SU-DHL-6 (cell line): ENCODE results near the gene AKAP6.

Experiments
- H2AFZ ChIP-seq: fragments of 200-600 bp; sonication (generic); 2 replicates; pipeline ENCODE4 v1.6.1; 2014; ENCODE audit warnings: low read depth, mild to moderate bottlenecking, moderate library complexity, mixed read lengths, antibody characterized with exemption, low read length; ENCODE audit not compliant: severe bottlenecking
- H3F3A ChIP-seq: fragments of 200-600 bp; shearing (Covaris generic); 2 replicates; pipeline ENCODE4 v1.6.0; 2016; ENCODE audit warnings: antibody characterized with exemption, mild to moderate bottlenecking; ENCODE audit not compliant: insufficient read depth
- H3K27ac ChIP-seq: fragments of 200-600 bp; sonication (generic); 2 replicates; pipeline ENCODE4 v1.5.1; 2016; ENCODE audit warnings: low read depth, mild to moderate bottlenecking, low read length, moderate library complexity, mixed read lengths
- H3K27me3 ChIP-seq: fragments of 200-600 bp; sonication (generic), shearing (Covaris generic); 2 replicates; pipeline ENCODE4 v1.6.0; 2014; ENCODE audit warnings: mild to moderate bottlenecking, low read length
- H3K36me3 ChIP-seq: fragments of 200-600 bp; sonication (generic); 2 replicates; pipeline ENCODE4 v1.6.1; 2014; ENCODE audit warnings: mild to moderate bottlenecking, low read length, mixed read lengths
- H3K4me2 ChIP-seq: fragments of 300-600, 200-600 bp; shearing (Covaris generic), sonication (generic); 2 replicates; pipeline ENCODE4 v1.6.0; 2014; ENCODE audit warnings: low read length, low read depth, mild to moderate bottlenecking; ENCODE audit not compliant: poor library complexity, severe bottlenecking
- H3K4me3 ChIP-seq: fragments of 200-600 bp; sonication (generic); 2 replicates; pipeline ENCODE4 v1.5.1; 2014; ENCODE audit warnings: antibody characterized with exemption, low read length, mild to moderate bottlenecking, mixed read lengths; ENCODE audit not compliant: insufficient read depth, poor library complexity, severe bottlenecking
- H3K79me2 ChIP-seq: fragments of 200-600 bp; sonication (generic); 2 replicates; pipeline ENCODE4 v1.6.1; 2014; ENCODE audit warnings: mild to moderate bottlenecking, low read length, moderate library complexity; ENCODE audit not compliant: insufficient read depth
- H3K9ac ChIP-seq: fragments of 200-600 bp; sonication (generic); 2 replicates; pipeline ENCODE4 v1.7.0; 2014; ENCODE audit warnings: mild to moderate bottlenecking, low read length
- H3K9me2 ChIP-seq: fragments of 200-600 bp; sonication (generic); replicated peaks from 2 replicates; pipeline ENCODE4 v1.6.1; 2014; ENCODE audit warnings: low read length; ENCODE audit not compliant: insufficient read depth
- H3K9me3 ChIP-seq: fragments of 200-600 bp; sonication (generic); 2 replicates; pipeline ENCODE4 v1.6.1; 2014; ENCODE audit warnings: low read length, mixed read lengths; ENCODE audit not compliant: insufficient read depth
- H4K20me1 ChIP-seq: fragments of 200-600 bp; sonication (generic); 2 replicates; pipeline ENCODE4 v1.6.1; 2014; ENCODE audit warnings: low read depth, mild to moderate bottlenecking, antibody characterized with exemption, low read length, moderate library complexity, mixed read lengths
- EZH2phosphoT487 ChIP-seq: fragments of 200-600 bp; sonication (generic), shearing (Covaris generic); conservative IDR thresholded peaks from 2 replicates; pipeline ENCODE4 v1.6.1; 2018; ENCODE audit warnings: mild to moderate bottlenecking, antibody characterized with exemption, low read length, moderate library complexity, mixed read lengths
- TF ChIP-seq, protein P1 (sequence below): fragments of 200-600 bp; sonication (generic); IDR thresholded peaks from one replicate; pipeline ENCODE4 v1.5.1; 2017; ENCODE audit warnings: antibody characterized with exemption, mild to moderate bottlenecking, low read length, moderate library complexity; ENCODE audit not compliant: insufficient read depth, poor library complexity, severe bottlenecking

AKAP6 gene

GRCh38 chr14:32508281-32508680, 179.2 kb downstream of the AKAP6 start:
- no peaks in the 10 kb centered on the region for H3K79me2 ChIP-seq
- no peaks in the 10 kb centered on the region for H3K36me3 ChIP-seq
- no peak overlapping the region for H3K27ac ChIP-seq
- TF ChIP-seq EZH2phosphoT487: no peak
- TF ChIP-seq, protein P1, sequence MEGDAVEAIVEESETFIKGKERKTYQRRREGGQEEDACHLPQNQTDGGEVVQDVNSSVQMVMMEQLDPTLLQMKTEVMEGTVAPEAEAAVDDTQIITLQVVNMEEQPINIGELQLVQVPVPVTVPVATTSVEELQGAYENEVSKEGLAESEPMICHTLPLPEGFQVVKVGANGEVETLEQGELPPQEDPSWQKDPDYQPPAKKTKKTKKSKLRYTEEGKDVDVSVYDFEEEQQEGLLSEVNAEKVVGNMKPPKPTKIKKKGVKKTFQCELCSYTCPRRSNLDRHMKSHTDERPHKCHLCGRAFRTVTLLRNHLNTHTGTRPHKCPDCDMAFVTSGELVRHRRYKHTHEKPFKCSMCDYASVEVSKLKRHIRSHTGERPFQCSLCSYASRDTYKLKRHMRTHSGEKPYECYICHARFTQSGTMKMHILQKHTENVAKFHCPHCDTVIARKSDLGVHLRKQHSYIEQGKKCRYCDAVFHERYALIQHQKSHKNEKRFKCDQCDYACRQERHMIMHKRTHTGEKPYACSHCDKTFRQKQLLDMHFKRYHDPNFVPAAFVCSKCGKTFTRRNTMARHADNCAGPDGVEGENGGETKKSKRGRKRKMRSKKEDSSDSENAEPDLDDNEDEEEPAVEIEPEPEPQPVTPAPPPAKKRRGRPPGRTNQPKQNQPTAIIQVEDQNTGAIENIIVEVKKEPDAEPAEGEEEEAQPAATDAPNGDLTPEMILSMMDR: no peak
- H3K9me2 ChIP-seq: no peaks in the 10 kb centered on the region
- H3K9ac ChIP-seq: no peak overlapping the region
- H3K27me3 ChIP-seq: no peaks in the 10 kb centered on the region
- H3K4me2 ChIP-seq: no peak overlapping the region
- no peaks in the 10 kb centered on the region for H3K9me3 ChIP-seq
- no peaks in the 10 kb centered on the region for H4K20me1 ChIP-seq
- H2AFZ ChIP-seq: no peak overlapping the region
- no peaks in the 10 kb centered on the region for H3F3A ChIP-seq
- H3K4me3 ChIP-seq: no peak overlapping the region

GRCh38 chr14:32509632-32510187, 180.6 kb downstream of the AKAP6 start:
- no peak overlapping the region for H3K27ac ChIP-seq

DNA sequence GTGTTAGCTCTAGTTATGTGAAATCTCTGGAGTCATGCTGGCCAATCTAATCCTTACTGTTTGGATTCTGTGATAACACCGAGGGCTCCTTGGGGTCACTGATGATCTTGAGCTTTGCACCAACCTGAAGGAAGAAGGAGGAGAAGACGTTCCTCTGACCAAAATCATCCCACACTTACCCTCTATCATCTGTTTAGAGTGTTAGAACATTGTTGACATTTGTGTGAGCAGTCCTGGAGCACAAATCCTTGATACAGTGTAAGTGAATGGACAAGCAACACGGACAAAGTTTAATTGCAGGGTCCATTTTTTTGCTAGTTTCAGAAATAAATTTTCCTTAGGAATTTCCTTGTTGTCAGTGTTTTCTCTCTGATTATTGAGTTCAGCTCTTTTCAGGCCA, 181.7 kb downstream of the AKAP6 start:
- Histone ChIP-seq H3K4me3 (no peak overlapping the region), H3F3A (no peaks in the 10 kb centered on the region), H3K9ac (no peak overlapping the region), H3K27me3 (no peaks in the 10 kb centered on the region), H3K79me2 (no peaks in the 10 kb centered on the region), H4K20me1 (no peaks in the 10 kb centered on the region), H2AFZ (no peak overlapping the region), H3K4me2 (no peak overlapping the region), H3K27ac (no peak overlapping the region), H3K9me3 (no peaks in the 10 kb centered on the region), H3K9me2 (no peaks in the 10 kb centered on the region), H3K36me3 (no peaks in the 10 kb centered on the region)
- TF ChIP-seq EZH2phosphoT487: no peak
- TF ChIP-seq, protein P1: no peak

More at GRCh38 chr14:32509632-32510187, 180.6 kb downstream of the AKAP6 start:
- Histone ChIP-seq H2AFZ (no peak overlapping the region), H3K27me3 (no peaks in the 10 kb centered on the region), H3K9me2 (no peaks in the 10 kb centered on the region), H3K9ac (no peak overlapping the region), H3K9me3 (no peaks in the 10 kb centered on the region), H3F3A (no peaks in the 10 kb centered on the region), H3K36me3 (no peaks in the 10 kb centered on the region), H4K20me1 (no peaks in the 10 kb centered on the region), H3K4me2 (no peak overlapping the region), H3K4me3 (no peak overlapping the region), H3K79me2 (no peaks in the 10 kb centered on the region)
- TF ChIP-seq EZH2phosphoT487: no peak
- TF ChIP-seq, protein P1: no peak
